MG63 (cell line): ENCODE measurements around the gene FBXW2. TPM values are rescaled to one million over a fixed set of nuclear protein-coding genes. Genes with fewer than 3 reads are reported as not detected.

ENCODE experiments used
- DNase-seq: peaks from one replicate; pipeline ENCODE4 v3.0.0-alpha.2; 2020
- H3K27me3 ChIP-seq: fragments of 250-450 bp; sonication (Bioruptor Pico); 2 replicates; pipeline ENCODE4 v1.5.1; 2020; ENCODE audit warnings: mild to moderate bottlenecking, moderate library complexity
- H3K36me3 ChIP-seq: fragments of 250-450 bp; sonication (Bioruptor Pico); 2 replicates; pipeline ENCODE4 v1.5.1; 2020; ENCODE audit warnings: mild to moderate bottlenecking, moderate library complexity
- H3K4me3 ChIP-seq: fragments of 250-450 bp; sonication (Bioruptor Pico); 2 replicates; pipeline ENCODE4 v1.5.1; 2020; ENCODE audit warnings: mild to moderate bottlenecking, moderate library complexity
- H3K9me3 ChIP-seq: fragments of 250-450 bp; sonication (Bioruptor Pico); 2 replicates; pipeline ENCODE4 v1.5.1; 2020; ENCODE audit warnings: mild to moderate bottlenecking, moderate library complexity
- total RNA-seq: library from RNA; depleted of rRNA; stranded (reverse); fragments of >200 nt; shearing (Covaris generic); gene quantifications from 2 replicates; pipeline ENCODE4 v1.2.3, GENCODE V29; 2014; ENCODE audit warnings: low replicate concordance

FBXW2 gene
- total RNA-seq, 1 experiment from 2014 or later: 17.2 TPM

DNA sequence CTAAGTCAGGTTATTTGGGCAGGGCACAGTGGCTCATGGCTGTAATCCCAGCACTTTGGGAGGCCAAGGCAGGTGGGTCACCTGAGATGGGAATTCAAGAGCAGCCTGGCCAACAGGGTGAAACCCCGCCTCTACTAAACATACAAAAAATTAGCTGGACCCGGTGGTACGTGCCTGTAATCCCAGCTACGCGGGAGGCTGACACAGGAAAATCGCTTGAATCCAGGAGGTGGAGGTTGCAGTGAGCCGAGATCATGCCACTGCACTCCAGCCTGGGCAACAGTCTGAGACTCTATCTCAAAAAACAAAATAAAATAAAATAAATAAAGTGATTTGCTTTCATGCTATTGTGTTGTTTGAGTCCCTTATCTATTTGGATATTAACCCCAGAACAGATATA lies 8.2 kb upstream of the FBXW2 start:
- DNase-seq: no peak
- Histone ChIP-seq H3K27me3 (no peaks in the 10 kb centered on the region), H3K36me3 (no peaks in the 10 kb centered on the region), H3K9me3 (peaks cover 5% of the 10 kb centered on the region; the same call in 1 of the 2 replicates), H3K4me3 (no peak overlapping the region)

DNA sequence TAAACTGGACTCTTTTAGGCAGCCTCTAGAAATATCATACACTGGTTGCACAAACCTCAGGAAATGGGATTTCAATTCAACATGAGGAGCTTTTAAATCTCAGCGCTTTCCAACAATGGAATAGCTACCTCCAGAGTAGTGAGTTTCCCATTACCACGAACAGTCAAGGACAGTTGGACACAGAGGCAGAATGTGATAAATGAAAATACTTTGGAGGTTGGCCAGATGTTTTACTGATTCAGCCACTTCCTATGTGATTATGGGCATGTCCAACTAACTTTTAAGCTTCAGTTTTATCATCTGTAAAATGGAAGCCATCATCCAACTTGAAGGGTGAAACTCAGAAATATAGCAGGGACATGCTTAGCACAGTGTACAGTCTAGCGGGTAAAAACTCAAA lies 2.1 kb downstream of the FBXW2 start:
- Histone ChIP-seq H3K36me3 (peaks cover 42% of the 10 kb centered on the region), H3K4me3 (no peak overlapping the region), H3K9me3 (no peaks in the 10 kb centered on the region), H3K27me3 (no peaks in the 10 kb centered on the region)
- no peak for DNase-seq

DNA sequence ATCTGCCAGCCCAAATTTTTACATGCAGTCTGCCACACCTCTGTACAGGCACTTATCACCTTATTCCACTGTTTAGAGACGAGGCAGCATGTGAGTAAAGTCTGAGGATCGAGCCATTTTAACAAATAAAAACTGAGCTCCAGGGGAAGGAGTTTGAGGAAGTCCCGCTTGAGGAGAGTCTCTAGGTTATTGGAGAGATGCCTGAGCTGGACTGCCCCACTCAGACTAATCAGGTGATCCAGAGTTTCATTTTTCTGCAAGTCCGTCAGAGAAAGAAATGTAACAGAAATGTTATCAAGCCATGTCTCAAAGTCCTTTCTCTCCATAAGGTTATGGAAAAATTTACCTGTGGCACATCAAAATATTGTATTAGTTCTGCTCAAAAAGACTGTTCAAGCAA lies 5.3 kb downstream of the FBXW2 start:
- peaks cover 56% of the 10 kb centered on the region for H3K36me3 ChIP-seq
- no peaks in the 10 kb centered on the region for H3K27me3 ChIP-seq
- H3K9me3 ChIP-seq: no peaks in the 10 kb centered on the region
- no peak for DNase-seq
- H3K4me3 ChIP-seq: no peak overlapping the region

DNA sequence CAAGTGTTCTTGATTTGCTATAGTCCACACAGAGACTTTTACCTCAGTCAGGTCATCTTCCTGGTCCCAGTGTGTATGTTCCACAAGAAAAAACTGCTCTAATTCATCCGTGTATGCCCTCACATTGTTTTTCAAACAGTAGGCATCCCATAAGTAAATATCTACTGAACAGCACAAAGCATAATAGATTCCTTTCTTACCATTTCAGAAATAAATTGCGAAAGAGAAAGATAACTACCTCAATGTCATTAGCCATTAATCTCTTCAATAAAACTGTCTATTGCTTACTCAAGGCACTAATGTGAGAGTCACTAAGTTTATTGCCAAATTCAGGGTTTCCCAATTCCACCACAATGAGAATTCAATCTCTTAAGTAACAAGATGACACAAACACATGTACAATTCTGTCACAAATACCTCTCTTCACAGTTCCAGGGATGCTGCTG lies 9.6 kb downstream of the FBXW2 start:
- Histone ChIP-seq H3K9me3 (no peaks in the 10 kb centered on the region), H3K36me3 (peaks cover 53% of the 10 kb centered on the region), H3K4me3 (no peak overlapping the region), H3K27me3 (no peaks in the 10 kb centered on the region)
- no peak for DNase-seq

DNA sequence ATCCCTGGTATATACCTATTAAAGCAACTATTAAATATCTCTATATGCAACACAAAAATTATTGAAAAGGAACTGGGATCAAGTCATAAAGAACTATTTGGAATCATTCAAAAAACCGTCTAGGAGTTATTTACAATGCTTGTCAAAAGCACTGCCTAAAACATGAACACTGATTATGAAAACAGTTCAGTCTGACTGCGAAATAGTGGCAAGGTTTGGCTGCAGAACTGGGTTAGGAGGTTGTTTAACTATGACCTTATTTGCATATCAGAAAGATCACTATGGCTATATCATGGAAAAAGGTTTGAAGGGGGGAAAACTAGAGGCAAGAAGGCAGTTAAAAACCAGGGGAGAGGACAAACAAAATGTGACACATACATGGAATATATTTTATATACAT lies 12.0 kb downstream of the FBXW2 start:
- H3K4me3 ChIP-seq: no peak overlapping the region
- no peaks in the 10 kb centered on the region for H3K27me3 ChIP-seq
- peaks cover 55% of the 10 kb centered on the region for H3K36me3 ChIP-seq
- no peak for DNase-seq
- H3K9me3 ChIP-seq: no peaks in the 10 kb centered on the region

DNA sequence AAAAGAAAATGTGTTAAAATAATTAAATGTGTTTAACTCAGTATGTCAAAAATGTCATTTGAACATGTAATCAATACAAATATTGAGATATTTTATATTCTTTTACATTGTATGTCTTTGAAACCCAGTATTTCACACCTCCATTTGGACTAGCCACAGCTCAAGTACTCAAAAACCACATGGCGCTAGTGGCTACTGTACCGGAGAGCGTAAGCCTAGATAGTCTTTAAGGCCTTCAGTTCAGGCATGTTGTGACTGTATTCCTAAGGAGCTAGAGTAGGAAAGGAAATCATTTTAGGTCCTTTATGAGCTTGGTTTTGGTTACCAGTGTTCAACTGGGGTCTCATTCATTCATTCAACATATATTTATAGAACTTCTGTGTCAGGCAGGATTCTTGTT lies 12.8 kb downstream of the FBXW2 start:
- Histone ChIP-seq H3K27me3 (no peaks in the 10 kb centered on the region), H3K36me3 (peaks cover 58% of the 10 kb centered on the region), H3K4me3 (no peak overlapping the region), H3K9me3 (no peaks in the 10 kb centered on the region)
- DNase-seq: no peak

DNA sequence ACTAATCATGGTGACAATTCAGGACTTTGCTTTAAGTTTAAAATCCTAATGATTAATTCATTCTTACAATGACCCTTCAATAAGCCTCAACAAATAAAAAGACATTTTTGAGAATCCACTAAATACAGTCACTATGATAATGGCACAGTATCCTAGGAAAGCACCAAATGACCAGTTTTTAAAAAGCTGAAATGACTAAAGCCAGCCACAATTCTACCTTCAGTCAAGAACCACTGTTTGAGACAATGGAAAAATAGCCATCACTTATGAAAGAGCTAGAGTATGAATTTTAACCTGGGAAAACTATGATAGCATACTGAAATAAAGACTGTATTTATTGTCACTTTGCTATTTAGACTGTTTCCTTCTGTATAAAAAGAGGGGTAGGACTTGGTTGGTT lies 14.0 kb downstream of the FBXW2 start:
- Histone ChIP-seq H3K4me3 (no peak overlapping the region), H3K36me3 (peaks cover 65% of the 10 kb centered on the region), H3K9me3 (no peaks in the 10 kb centered on the region), H3K27me3 (no peaks in the 10 kb centered on the region)
- DNase-seq: no peak

DNA sequence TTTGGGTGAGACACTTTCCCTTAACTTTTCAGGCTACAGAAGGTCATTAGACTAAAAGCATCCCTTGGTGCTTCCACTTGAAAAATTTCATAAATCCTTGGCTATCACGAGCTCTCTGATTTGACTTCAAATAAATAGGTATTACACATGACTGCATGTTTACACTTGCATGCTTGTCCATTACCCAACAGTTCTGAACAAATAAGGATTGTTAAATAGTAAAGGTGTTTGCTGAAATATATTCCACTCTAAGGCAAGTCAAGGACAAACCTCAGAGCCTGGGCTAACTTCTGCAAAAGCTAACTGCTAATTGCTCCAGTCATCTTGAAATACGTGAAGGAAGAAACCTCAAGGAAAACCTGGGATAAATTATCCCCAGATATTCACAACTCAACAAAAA lies 14.5 kb downstream of the FBXW2 start:
- no peak for DNase-seq
- Histone ChIP-seq H3K36me3 (peaks cover 62% of the 10 kb centered on the region), H3K4me3 (no peak overlapping the region), H3K27me3 (no peaks in the 10 kb centered on the region), H3K9me3 (no peaks in the 10 kb centered on the region)

DNA sequence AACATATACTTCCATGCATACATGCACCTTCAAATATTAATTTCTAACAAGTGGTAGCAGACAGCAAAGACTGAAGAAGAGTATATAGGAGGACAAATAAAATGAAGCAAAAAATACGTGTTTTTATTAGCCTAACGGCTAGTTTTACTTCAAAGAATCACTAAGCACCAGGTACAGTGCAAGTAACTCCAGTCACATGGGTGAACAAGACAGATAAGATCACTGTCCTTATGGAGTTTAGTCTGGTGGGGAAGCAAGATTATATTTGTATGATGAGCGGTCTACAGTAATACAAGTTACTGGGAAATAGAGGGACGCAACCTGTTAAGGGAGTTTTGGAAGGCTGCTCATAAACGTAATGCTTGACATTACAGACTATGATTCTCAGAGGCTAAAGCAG lies 16.0 kb downstream of the FBXW2 start:
- no peak for DNase-seq
- Histone ChIP-seq H3K36me3 (peaks cover 59% of the 10 kb centered on the region), H3K9me3 (no peaks in the 10 kb centered on the region), H3K27me3 (no peaks in the 10 kb centered on the region), H3K4me3 (no peak overlapping the region)

DNA sequence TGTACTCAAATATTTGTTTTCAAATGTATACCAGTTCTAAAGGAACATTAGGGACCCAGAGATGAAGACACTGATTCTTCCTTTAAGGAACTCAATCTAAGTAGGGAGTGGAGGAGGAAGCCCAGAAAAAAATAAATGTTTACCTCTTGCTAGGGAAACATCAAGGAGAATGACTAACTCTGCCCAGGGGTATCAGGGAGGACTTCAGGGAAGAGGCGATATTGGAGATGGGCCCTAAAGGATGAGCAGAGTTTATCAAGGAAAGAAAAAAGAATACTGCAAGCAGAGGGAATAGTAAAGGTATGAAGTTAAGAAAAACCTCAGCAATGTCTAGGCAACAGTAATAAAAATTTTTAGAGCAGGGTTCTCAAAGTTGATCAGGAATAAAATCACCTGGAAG lies 16.4 kb downstream of the FBXW2 start:
- Histone ChIP-seq H3K27me3 (no peaks in the 10 kb centered on the region), H3K36me3 (peaks cover 59% of the 10 kb centered on the region), H3K9me3 (no peaks in the 10 kb centered on the region), H3K4me3 (no peak overlapping the region)
- no peak for DNase-seq

DNA sequence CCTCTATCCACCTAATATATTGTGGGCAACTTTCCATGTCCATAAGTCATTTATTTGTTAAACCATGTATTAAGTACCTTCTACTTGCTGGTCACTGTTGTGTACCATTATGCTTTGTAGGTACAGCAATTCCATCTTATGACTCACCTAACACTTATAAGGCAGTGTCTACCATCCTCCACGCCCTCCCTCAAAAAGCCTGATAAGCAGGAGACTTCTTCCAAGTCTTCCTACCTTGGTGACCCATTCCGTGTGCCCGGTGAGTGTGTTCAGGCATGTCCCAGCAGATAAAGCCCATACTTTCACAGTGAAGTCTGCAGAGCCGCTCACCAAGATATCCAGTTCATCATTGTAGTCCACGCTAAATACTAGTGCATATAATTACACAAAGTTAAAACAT lies 17.4 kb downstream of the FBXW2 start:
- no peaks in the 10 kb centered on the region for H3K27me3 ChIP-seq
- H3K9me3 ChIP-seq: no peaks in the 10 kb centered on the region
- DNase-seq: no peak
- no peak overlapping the region for H3K4me3 ChIP-seq
- peaks cover 62% of the 10 kb centered on the region for H3K36me3 ChIP-seq

DNA sequence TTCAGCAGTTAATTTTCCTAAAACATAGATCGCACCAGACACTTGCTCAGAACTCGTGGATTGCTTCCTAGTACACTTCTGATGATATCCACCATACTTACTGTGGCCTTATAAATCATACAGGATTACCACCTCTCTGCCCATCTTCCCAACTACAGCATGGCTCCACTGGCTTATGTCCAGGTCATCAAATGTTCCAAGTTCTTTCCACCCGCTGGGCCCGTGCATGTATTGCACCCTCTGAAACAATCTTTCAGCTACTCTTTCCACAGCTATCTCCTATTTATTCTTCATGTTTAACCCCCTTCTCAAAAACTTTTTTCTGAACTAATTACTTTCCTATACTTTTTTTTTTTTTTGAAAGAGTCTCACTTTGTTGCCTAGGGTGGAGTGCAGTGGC lies 18.5 kb downstream of the FBXW2 start:
- H3K27me3 ChIP-seq: no peaks in the 10 kb centered on the region
- no peaks in the 10 kb centered on the region for H3K9me3 ChIP-seq
- DNase-seq: no peak
- H3K4me3 ChIP-seq: no peak overlapping the region
- H3K36me3 ChIP-seq: peaks cover 66% of the 10 kb centered on the region

DNA sequence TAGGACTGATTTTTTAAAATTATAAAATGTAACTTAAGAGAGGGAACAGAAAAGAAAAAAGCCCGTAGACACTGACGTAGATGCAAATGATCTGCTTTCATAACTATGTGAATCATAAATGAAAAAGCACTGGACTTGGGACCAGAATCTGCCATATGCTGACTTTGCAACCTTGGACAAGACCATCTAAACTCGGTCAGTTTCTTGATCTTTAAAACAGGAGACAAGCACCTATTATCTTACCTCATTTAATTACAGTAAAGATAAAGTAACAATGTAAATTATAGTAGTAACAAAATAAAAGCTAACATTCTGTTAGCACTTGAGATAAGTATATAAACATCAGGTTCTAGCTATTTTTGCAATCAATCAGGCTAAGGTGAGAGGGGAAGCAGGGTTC lies 20.0 kb downstream of the FBXW2 start:
- Histone ChIP-seq H3K36me3 (peaks cover 68% of the 10 kb centered on the region), H3K4me3 (no peak overlapping the region), H3K27me3 (no peaks in the 10 kb centered on the region), H3K9me3 (no peaks in the 10 kb centered on the region)
- DNase-seq: no peak

DNA sequence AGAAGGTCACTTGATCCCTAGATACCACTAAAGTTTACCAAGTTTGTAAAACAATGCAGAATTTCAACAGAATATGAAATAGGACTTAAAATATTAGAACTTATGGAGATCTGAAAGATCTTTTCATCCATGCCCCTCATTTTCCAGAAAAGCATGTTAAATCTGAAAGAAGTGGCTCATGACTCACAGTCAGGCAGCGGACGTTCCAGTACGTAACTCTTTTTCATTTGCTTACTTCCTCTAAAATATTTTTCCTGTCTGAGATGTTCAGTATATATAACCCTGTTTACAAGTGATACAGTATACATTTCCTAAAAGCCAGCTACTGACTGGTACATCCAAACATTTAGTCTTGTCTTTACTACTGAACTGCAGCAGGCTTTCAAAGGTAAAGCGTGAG lies 22.3 kb downstream of the FBXW2 start:
- no peaks in the 10 kb centered on the region for H3K9me3 ChIP-seq
- no peak for DNase-seq
- peaks cover 61% of the 10 kb centered on the region for H3K36me3 ChIP-seq
- H3K27me3 ChIP-seq: no peaks in the 10 kb centered on the region
- no peak overlapping the region for H3K4me3 ChIP-seq

DNA sequence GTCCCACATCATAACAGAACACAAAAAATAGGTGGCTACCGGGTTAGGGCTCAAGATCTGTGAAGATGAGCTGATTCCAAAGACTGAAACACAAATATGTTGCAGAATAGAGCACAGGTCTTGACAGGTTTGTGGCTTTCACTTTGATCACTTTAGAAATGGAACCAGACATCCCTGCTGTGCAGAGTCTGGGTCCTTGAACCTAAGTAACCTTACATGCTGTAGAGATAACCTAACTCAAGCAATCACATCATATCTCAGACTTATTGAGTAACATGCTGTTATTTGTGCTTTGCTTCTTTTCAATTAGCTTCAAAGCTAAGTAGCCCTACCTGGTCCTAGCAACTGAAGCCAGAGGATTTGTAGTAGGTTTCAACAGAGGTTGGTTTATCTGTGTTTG lies 24.3 kb downstream of the FBXW2 start:
- DNase-seq: no peak
- Histone ChIP-seq H3K27me3 (no peaks in the 10 kb centered on the region), H3K4me3 (no peak overlapping the region), H3K36me3 (peaks cover 61% of the 10 kb centered on the region), H3K9me3 (no peaks in the 10 kb centered on the region)

DNA sequence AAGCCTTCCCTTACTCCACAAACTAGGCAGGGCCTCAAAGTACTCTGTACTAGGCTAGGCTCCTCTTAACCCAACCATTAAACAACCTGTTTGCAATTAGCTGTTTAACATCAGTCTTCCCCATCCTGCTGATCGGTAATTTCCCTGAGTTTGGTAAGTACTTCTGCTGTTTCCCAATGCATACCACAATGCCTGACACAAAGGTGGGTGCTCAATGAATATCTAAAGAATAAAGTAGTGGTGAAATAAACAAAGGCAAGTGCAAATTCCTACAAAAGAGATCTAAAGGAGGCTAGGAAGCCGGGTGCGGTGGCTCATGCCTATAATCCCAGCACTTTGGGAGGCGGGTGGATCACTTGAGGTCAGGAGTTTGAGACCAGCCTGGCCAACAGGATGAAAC lies 25.0 kb downstream of the FBXW2 start:
- Histone ChIP-seq H3K36me3 (peaks cover 64% of the 10 kb centered on the region), H3K9me3 (no peaks in the 10 kb centered on the region), H3K27me3 (no peaks in the 10 kb centered on the region), H3K4me3 (no peak overlapping the region)
- DNase-seq: no peak

DNA sequence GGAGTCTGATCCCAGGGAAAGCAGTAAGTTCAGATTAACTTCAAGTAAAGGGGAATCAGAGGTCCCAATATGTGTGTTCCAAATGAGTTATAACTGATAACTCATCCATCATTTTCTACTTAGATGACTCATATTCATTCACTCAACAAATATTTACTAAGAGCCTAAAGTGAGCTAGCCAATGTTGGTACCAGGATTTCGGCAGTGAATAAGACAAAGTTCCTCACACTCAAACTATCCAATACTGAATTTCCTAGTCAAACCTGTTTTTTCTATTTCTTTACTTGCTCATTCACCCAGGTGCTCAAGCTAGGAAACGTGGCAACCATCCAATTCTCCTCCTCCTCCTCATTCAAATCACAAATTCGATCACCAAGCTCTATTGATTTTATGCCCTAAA lies 25.8 kb downstream of the FBXW2 start:
- peaks cover 67% of the 10 kb centered on the region for H3K36me3 ChIP-seq
- no peaks in the 10 kb centered on the region for H3K27me3 ChIP-seq
- no peak for DNase-seq
- no peaks in the 10 kb centered on the region for H3K9me3 ChIP-seq
- no peak overlapping the region for H3K4me3 ChIP-seq

DNA sequence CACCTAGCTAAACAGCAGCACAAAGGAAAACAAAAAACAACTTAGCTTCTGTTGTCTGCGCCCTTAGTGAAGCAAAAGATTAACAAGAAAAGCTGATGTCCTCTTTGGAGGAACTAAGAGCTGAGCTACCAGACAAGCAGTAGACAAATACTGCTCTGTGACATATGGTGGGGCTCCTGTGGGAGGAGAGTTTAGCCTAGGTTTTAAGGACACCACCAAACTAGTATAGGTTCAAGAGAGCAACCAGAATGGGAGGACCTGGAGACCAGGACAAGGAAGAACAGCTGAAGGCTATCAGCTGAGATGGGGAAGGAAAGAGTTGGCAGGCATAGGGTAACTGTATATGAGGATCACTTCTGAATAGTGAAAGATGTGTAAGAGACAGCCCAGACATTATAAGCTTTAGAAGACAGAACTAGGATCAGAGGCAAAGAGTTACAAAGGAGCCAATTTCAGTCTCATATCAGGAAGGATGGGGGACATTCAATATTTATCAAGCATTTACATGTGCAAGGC lies 27.2 kb downstream of the FBXW2 start:
- no peak overlapping the region for H3K4me3 ChIP-seq
- no peaks in the 10 kb centered on the region for H3K27me3 ChIP-seq
- no peaks in the 10 kb centered on the region for H3K9me3 ChIP-seq
- peaks cover 61% of the 10 kb centered on the region for H3K36me3 ChIP-seq
- no peak for DNase-seq

DNA sequence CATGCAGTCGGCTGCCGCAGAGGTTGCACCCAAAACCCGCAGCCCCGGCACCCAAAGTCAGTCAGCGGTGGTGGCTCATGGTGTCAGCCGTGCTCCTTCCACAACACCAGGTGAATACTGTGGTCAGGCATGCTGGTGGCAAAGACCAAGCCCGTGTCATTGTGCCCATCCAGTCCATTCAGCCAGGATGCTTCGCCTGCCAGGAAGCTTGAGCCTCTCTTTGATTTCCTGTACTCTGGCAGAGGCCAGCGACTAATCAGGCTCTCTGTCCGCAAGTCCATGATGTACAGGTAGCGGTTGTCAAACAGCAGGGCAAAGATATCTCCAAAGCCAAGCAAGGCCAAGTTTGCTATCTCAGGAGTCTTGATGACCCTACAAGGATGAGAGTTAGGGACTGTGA lies 28.7 kb downstream of the FBXW2 start:
- H3K36me3 ChIP-seq: peaks cover 50% of the 10 kb centered on the region

More for the DNA sequence above, 28.7 kb downstream of the FBXW2 start:
- no peak overlapping the region for H3K4me3 ChIP-seq
- DNase-seq: no peak
- no peaks in the 10 kb centered on the region for H3K27me3 ChIP-seq
- H3K9me3 ChIP-seq: no peaks in the 10 kb centered on the region
